OCI-LY3 (cell line): ENCODE results near the gene GNG13.

Experiments used
- H2AFZ ChIP-seq: fragments of 200-600, 300-600 bp; shearing (Covaris generic); 2 replicates; pipeline ENCODE4 v1.6.0; 2014; ENCODE audit warnings: antibody characterized with exemption, low read depth, low read length
- H3K27ac ChIP-seq: fragments of 200-600, 300-600 bp; sonication (generic); 2 replicates; pipeline ENCODE4 v1.5.1; 2014; ENCODE audit warnings: mild to moderate bottlenecking, low read length, moderate library complexity, mixed read lengths
- H3K27me3 ChIP-seq: fragments of 200-600, 300-600 bp; sonication (generic); 2 replicates; pipeline ENCODE4 v1.6.1; 2014; ENCODE audit warnings: low read depth, low read length, mixed read lengths
- H3K36me3 ChIP-seq: fragments of 200-600, 300-600 bp; sonication (generic); replicated peaks from 2 replicates; pipeline ENCODE3; 2014; ENCODE audit warnings: low read depth, low read length, mixed read lengths
- H3K4me1 ChIP-seq: fragments of 300-600, 200-600 bp; sonication (generic); 2 replicates; pipeline ENCODE4 v1.6.1; 2014; ENCODE audit warnings: low read length, mixed read lengths
- H3K4me2 ChIP-seq: fragments of 200-600, 300-600 bp; sonication (generic); 2 replicates; pipeline ENCODE4 v1.6.1; 2014; ENCODE audit warnings: low read length, mixed read lengths
- H3K4me3 ChIP-seq: fragments of 300-600, 200-600 bp; sonication (generic); 2 replicates; pipeline ENCODE4 v1.5.1; 2014; ENCODE audit warnings: antibody characterized with exemption, mild to moderate bottlenecking, low read length, moderate library complexity
- H3K79me2 ChIP-seq: fragments of 300-600, 200-600 bp; shearing (Covaris generic); 2 replicates; pipeline ENCODE4 v1.6.1; 2014; ENCODE audit warnings: mild to moderate bottlenecking, low read length, mixed read lengths
- H3K9ac ChIP-seq: fragments of 300-600, 200-600 bp; shearing (Covaris generic); 2 replicates; pipeline ENCODE4 v1.6.0; 2014; ENCODE audit warnings: mild to moderate bottlenecking, low read length, moderate library complexity
- H3K9me3 ChIP-seq: fragments of 200-600, 300-600 bp; shearing (Covaris generic); 2 replicates; pipeline ENCODE4 v1.6.1; 2014; ENCODE audit warnings: low read length, mixed read lengths; ENCODE audit not compliant: insufficient read depth
- H4K20me1 ChIP-seq: fragments of 200-600, 300-600 bp; sonication (generic); 2 replicates; pipeline ENCODE4 v1.6.1; 2016; ENCODE audit warnings: low read length, mixed read lengths; ENCODE audit not compliant: insufficient read depth
- CTCF ChIP-seq: fragments of 200-600, 300-600 bp; sonication (generic); IDR thresholded peaks from 2 replicates; pipeline ENCODE4 v1.5.1; 2014; ENCODE audit warnings: antibody characterized with exemption, low read length, low read depth
- EZH2phosphoT487 ChIP-seq: fragments of 200-600 bp; shearing (Covaris generic); IDR thresholded peaks from 2 replicates; pipeline ENCODE4 v1.6.1; 2018; ENCODE audit warnings: antibody characterized with exemption, mixed run types, low read depth

Gene GNG13

GRCh38 chr16:842711-843560 is 42.4 kb upstream of the GNG13 start:
- Histone ChIP-seq H3K36me3 (no peaks in the 10 kb centered on the region), H3K27ac (no peak overlapping the region), H3K4me2 (no peak overlapping the region), H3K4me3 (no peak overlapping the region), H3K9me3 (no peaks in the 10 kb centered on the region), H3K4me1 (no peaks in the 10 kb centered on the region), H3K79me2 (no peaks in the 10 kb centered on the region), H3K27me3 (no peaks in the 10 kb centered on the region), H4K20me1 (no peaks in the 10 kb centered on the region), H3K9ac (no peak overlapping the region), H2AFZ (no peak overlapping the region)
- TF ChIP-seq CTCF, result no peak
- TF ChIP-seq EZH2phosphoT487, result no peak

GRCh38 chr16:842061-842476 is 41.5 kb upstream of the GNG13 start:
- H2AFZ ChIP-seq, result no peak overlapping the region

GRCh38 chr16:841455-842060 is 41.0 kb upstream of the GNG13 start:
- Histone ChIP-seq H3K27me3 (no peaks in the 10 kb centered on the region), H3K9me3 (no peaks in the 10 kb centered on the region), H3K4me2 (no peak overlapping the region), H4K20me1 (no peaks in the 10 kb centered on the region), H3K36me3 (no peaks in the 10 kb centered on the region), H3K4me1 (no peaks in the 10 kb centered on the region), H3K9ac (no peak overlapping the region), H3K4me3 (no peak overlapping the region), H3K27ac (no peak overlapping the region), H2AFZ (no peak overlapping the region), H3K79me2 (no peaks in the 10 kb centered on the region)
- TF ChIP-seq CTCF (no peak), EZH2phosphoT487 (no peak)

More at GRCh38 chr16:842061-842476, 41.5 kb upstream of the GNG13 start:
- Histone ChIP-seq H3K9me3 (no peaks in the 10 kb centered on the region), H3K36me3 (no peaks in the 10 kb centered on the region), H3K4me3 (no peak overlapping the region), H3K4me2 (no peak overlapping the region), H3K4me1 (no peaks in the 10 kb centered on the region), H3K9ac (no peak overlapping the region), H3K27ac (no peak overlapping the region), H3K27me3 (no peaks in the 10 kb centered on the region), H3K79me2 (no peaks in the 10 kb centered on the region), H4K20me1 (no peaks in the 10 kb centered on the region)
- TF ChIP-seq CTCF (no peak), EZH2phosphoT487 (no peak)

GRCh38 chr16:840561-841454 is 40.3 kb upstream of the GNG13 start:
- no peaks in the 10 kb centered on the region for H3K4me1 ChIP-seq
- no peak for TF ChIP-seq EZH2phosphoT487
- no peaks in the 10 kb centered on the region for H3K36me3 ChIP-seq
- H3K79me2 ChIP-seq, result no peaks in the 10 kb centered on the region
- H3K9ac ChIP-seq, result no peak overlapping the region
- no peaks in the 10 kb centered on the region for H4K20me1 ChIP-seq
- no peak overlapping the region for H3K4me3 ChIP-seq
- no peaks in the 10 kb centered on the region for H3K9me3 ChIP-seq
- no peaks in the 10 kb centered on the region for H3K27me3 ChIP-seq
- no peak overlapping the region for H2AFZ ChIP-seq
- H3K27ac ChIP-seq, result no peak overlapping the region
- H3K4me2 ChIP-seq, result no peak overlapping the region
